ENCODE results near the gene OVOL3. TPM values are rescaled to one million over a fixed set of nuclear protein-coding genes. Genes with fewer than 3 reads are reported as not detected.

The OVOL3 gene
- total RNA-seq, result not detected

DNA sequence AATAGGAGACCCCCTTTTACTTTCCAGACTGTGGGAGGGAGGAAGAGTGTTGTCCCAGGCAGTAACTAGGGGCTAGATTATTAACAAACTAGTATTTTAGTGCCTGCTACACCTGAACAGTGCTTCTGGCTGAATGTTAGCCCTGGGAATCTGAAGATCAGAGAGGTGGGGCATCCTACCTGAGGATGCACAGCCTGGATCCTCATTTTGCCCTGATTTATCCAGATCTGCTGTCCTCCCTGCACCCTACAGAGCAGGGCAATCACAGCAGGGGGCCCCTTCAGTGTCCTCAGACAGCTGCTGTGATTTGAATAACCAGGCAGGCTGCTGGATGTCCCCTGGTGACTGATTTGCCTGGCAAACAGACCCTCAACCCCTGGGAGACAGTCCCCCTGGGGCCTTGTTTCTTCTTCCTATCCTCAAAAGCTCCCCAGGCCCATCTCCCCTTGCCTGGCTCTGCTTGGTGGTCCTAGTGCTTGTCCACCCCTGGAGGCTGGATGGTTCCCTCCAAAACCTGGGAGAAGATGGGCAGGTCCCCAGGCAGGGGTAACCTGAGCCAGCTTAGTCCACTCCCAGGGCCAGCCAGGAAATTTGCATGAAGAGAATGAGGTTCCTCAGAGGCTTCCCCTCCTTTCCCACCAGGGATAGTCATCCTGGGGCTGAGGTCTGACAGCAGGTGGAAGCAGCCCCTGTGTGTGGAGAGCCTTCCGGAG is at the start of gene OVOL3:
Gene OVOL3, plus strand, starts transcription at position 657 of the 713 bp plus-strand sequence. CDS start 60 bp downstream, outside the sequence.

DNA sequence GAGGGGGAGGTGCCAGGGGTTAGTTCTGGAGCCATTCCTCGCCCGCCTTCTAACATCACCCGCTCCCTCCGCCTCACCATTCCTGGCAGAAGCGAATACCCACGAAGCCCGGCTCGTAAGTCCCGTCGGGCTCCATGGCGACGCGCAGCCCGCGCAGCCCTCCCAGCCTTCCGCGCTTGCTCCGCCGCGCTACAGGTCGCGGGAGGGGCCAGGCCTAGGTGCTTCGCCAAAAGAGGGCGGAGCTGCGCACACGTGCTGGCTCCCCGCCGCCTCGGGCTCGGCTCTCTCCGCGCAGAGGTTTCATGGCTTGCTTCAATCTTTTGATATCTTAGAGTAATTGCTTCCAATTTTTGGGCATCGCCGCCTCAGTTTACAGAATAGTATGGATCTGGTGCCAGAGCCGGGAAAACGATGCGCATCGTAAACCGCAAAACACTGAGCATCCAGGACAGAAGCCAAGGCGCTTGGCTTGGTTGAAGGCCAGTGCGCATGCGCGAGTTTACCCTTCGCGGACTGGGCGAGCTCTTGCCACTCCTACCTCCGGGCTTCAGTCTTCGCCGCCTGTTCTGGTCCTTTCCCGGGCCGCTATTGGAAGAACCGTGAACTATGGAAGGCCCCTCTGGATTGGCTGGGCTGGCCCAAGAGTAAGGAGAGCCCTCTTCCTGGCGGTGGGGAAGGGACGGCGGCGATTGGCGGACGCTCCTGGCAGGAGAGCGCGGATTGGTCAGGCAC is 3.9 kb downstream of the OVOL3 start, which contains the start of gene POLR2I:
Gene POLR2I, minus strand, starts transcription at position 155 of the 732 bp plus-strand sequence. Its CDS starts 19 bp downstream, at position 136.

DNA sequence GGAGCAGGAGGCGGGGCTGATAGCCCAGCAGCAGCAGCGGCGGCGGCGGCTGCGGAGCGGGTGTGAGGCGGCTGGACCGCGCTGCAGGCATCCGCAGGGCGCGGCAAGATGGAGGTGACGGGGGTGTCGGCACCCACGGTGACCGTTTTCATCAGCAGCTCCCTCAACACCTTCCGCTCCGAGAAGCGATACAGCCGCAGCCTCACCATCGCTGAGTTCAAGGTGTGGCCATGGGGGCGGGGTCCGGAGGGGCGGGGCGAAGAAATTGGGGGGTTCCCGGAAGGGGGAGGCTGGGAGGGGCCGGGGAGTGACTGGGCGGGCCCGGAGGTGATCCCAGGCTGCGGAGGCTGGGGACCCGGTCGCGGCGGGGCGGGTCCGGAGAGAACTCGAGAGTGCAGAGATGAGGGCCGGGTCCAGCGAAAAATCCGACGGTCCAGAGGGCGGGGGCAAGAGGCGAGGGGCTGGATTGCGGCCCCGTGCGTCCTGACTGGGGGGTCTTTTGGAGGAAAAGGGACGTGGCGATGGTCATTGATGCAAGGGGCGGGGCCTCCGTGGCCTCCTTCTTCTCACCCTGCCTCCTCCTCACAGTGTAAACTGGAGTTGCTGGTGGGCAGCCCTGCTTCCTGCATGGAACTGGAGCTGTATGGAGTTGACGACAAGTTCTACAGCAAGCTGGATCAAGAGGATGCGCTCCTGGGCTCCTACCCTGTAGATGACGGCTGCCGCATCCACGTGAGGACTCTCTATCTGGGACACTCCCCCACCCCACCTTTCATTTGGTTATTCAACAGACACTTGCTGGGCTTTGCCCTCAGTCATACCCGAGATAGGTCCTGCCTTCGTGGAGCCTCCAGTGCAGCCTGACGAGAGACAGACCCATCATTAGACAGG is 4.8 kb downstream of the OVOL3 start, which contains the start of gene TBCB:
Gene TBCB, plus strand, starts transcription at position 16 of the 891 bp plus-strand sequence. Its CDS starts 93 bp downstream, at position 109.

DNA sequence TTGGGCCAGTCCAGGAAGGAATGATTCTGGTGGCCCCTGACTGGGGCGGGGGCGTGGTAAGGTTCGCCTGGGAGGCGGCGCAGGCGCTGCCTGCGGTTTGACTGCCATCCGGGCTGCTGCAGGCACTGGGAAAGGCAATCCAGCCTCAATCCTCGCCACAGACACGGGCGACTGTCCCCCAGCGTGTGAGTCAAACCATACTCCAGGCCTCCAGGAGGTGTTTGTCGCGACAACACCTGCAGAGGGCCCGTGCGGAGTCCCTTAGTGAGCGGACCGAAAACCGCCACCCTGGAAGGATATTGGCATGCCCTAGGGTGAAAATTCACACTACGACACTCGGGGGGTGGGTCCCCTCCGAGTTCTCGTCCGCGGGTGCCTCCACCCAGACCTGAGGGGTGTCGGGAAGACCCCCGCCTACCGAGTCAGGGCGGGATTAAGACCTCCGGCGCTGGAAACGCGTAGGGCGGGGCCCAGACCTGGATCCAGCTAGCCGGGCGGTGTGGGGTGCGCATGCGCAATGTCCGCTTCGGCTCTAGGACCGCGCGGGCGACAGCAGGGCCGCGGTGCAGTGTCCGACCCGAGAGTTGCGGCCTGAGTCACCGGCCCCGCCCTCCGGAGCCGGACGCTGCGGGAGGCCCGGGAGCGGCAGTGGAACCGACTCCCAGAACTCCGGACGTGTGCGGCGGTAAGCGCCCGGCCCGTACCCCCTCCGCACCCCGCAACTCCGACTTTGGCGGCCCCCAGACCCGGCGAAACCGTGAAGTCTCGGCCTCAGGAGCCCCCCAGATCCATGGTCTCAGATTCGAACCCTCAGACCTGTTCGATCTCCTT is 28.7 kb downstream of the OVOL3 start, which contains the start of gene CAPNS1:
Gene CAPNS1, plus strand, starts transcription at position 594 of the 831 bp plus-strand sequence. CDS start 946 bp downstream, outside the sequence.

GRCh38 chr19:36152352-36153091 is 41.6 kb downstream of the OVOL3 start, which contains the start of gene COX7A1:
Gene COX7A1 (minus strand): TSS chr19:36152447. CDS start chr19:36152407, 40 bp downstream.

Other genes starting within 250 kb of the OVOL3 start
- gene APLP1, start 242.6 kb upstream of the OVOL3 start, total RNA-seq, result 1 to 10 TPM in 1 of 2 donors, under 1 TPM in 1; under 0.01 to 2.1 TPM
- gene NFKBID, start 210.6 kb upstream of the OVOL3 start, total RNA-seq, result 10 to 100 TPM in 1 of 2 donors, 1 to 10 TPM in 1; 3.1 to 20.6 TPM
- under 1 TPM in 1 of 2 donors, not detected in 1; 1.00 TPM for gene HCST, start 208.6 kb upstream of the OVOL3 start, total RNA-seq
- not detected for gene TYROBP, start 202.8 kb upstream of the OVOL3 start, total RNA-seq
- gene LRFN3, start 174.8 kb upstream of the OVOL3 start, total RNA-seq, result 1 to 10 TPM; 5.2 to 5.7 TPM
- 10 to 100 TPM in 1 of 2 donors, 1 to 10 TPM in 1; 9.6 to 20.6 TPM for gene SDHAF1, start 116.0 kb upstream of the OVOL3 start, total RNA-seq
- gene SYNE4, start 102.3 kb upstream of the OVOL3 start, total RNA-seq, result under 1 TPM in 1 of 2 donors, not detected in 1; under 0.01 TPM
- gene ALKBH6, start 96.9 kb upstream of the OVOL3 start, total RNA-seq, result 10 to 100 TPM; 28.6 to 29.0 TPM
- 1 to 10 TPM; 2.0 to 3.1 TPM for gene CLIP3, start 78.3 kb upstream of the OVOL3 start, total RNA-seq
- gene THAP8, start 56.9 kb upstream of the OVOL3 start, total RNA-seq, result 1 to 10 TPM; 2.7 to 4.1 TPM
- gene WDR62, start 56.2 kb upstream of the OVOL3 start, total RNA-seq, result 10 to 100 TPM in 1 of 2 donors, 1 to 10 TPM in 1; 6.2 to 16.3 TPM
- 10 to 100 TPM; 37.5 to 72.3 TPM for gene POLR2I, start 3.7 kb downstream of the OVOL3 start, total RNA-seq
- 100 to 1,000 TPM; 123 to 168 TPM for gene TBCB, start 4.3 kb downstream of the OVOL3 start, total RNA-seq
- gene CAPNS1, start 28.9 kb downstream of the OVOL3 start, total RNA-seq, result 100 to 1,000 TPM; 255 to 283 TPM
- gene COX7A1, start 41.3 kb downstream of the OVOL3 start, total RNA-seq, result 1 to 10 TPM in 1 of 2 donors, under 1 TPM in 1; 0.33 to 2.1 TPM
- gene ZNF565, start 103.5 kb downstream of the OVOL3 start, total RNA-seq, result 1 to 10 TPM; 1.7 to 2.1 TPM
- 10 to 100 TPM; 38.2 to 49.6 TPM for gene ZNF146, start 104.0 kb downstream of the OVOL3 start, total RNA-seq